ENCODE measurements around the gene ELMO1.
A peak's percentile ranks its signal among the peaks of the same experiment; 100 is the strongest.

Gene ELMO1

DNA sequence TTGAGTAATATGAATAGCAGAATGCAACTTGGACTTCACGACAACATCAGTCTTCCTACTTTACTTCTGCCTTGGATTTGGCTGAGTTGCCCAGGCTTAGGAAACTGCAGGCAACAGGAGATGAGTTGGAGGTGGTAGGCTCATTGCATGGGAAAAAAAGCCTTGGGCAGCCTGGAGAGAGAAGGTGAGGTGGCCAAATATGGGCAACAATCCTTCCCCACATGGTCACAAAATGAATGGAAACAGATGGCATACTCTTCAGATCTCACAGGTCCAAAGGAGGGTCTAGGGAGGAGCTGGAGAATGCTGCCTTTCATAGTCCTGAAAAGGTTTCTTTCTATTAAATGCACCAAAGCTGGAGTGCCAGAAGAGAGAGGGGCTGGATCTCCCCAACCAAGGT lies 595.7 kb downstream of the ELMO1 start:
- DNase-seq, result no peak

DNA sequence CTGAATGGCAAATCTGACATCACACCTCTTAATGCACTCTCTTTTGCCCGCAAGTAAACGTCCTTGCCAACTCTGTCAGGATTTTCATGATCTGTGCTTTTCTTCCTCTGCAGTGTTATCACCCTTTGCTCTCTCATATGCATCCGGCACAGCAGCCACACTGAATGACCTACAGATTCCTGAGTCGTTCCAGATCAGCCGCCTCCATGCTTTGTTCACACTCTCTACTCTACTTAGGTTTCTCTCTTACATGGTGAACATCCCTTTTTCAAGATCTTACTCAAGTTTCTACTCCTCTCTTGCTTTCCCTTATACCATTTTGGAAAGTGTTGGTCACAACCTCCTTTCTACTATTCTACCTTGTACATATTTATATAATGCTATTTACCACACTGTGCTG lies 596.6 kb downstream of the ELMO1 start:
- no peak for DNase-seq

DNA sequence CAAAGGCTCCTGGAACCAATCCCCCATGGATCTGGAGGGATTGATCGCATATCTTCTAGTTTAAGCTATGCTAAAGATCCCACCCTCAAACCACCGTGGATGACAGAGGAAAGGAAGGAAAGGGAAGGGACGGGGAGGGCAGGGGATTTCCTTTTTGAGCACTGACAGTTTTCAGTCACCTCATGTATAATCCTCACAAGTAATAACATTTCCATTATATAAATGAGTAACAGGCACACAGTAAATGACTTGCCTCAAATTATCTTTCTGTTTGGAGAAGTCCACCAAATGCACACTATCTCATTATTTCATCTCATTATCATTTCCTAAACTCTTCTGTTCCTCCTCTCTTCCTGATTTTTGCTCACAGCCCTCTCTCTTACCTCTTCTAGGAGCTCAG lies 597.3 kb downstream of the ELMO1 start:
- DNase-seq, result no peak

DNA sequence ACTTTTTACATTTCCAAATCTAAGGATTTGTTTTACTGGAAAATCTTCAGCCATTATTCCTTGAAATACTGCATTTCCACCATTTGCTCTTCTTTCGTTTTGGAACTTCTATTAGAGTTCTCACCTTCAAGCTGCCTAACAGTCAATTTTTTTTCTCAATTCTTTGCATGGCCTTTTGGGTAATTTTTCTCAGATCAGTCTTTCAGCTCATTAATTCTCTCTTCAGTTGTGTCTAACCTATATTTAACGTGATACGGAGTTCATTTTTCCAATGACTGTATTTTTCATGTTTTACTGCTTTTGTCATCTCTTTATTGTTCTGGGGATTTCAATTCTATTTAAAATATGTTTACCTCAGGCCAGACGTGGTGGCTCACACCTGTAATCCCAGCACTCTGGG lies 600.7 kb downstream of the ELMO1 start:
- no peak for DNase-seq

DNA sequence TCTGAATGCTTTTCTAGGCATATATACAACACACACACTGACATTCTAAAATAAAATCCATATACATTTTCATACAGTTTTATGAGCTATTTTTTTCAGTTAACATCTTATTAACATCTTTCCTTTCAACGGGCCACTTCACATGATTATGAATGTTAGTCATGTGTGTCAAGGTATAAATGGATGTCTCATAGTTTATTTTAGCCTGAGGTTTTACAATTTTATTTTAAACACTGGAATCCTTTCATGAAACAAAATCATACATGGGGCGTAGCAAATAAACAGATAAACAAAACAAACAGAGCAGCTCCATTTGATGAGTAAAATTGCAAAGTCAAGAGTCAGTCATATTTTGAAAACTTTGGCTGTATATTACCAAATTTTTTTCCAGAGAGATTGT lies 604.3 kb downstream of the ELMO1 start:
- DNase-seq, result peak in 1 of 2 experiments; percentile 21

DNA sequence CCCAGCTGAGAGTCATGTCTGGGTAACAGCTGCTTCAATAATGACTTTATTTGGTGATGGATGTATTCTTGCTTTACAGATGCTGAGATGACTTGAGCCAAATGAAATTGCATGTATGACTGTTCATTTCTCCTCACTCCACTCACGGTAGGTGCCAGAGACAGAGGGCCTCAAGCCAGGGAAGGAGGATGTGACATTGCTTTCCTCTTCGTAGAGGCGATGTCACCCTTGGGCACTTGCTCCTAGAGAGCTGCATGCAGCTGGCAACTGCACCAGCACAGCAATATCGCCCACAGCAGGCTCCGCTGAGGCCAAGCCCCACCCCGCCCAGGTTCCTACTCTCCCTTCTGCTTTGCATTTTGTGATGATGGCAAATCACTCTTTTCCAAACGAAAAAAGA lies 607.8 kb downstream of the ELMO1 start:
- DNase-seq, result peak in 1 of 2 experiments; percentile 31

DNA sequence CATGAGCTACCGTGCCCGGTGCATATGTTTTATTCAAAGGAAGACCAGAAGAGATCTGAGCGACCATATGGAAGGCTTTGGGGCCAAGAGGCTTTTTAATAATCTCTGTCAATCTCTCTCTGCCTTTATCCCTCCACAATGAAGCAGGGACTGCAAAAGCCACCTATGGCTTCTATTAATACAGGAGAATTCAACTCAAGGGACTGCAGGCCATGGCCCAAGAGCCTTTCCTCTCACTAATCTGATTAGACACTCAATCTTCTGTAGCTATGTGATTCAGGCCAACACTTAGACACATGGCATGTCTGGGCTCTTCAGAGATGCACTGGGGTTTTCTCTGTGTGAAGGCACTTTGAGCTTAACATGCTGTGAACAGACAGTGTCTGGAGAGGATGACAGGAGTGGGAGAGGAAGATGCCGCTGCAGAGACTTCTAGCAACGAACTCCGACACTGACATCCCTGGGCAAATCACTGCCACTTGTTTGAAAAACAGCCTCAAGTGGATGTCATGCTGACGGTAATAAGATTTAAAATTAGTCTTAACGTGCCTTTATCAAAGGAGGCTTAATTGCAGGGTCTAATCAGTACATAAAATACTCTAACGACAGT lies 609.9 kb downstream of the ELMO1 start:
- no peak for DNase-seq

DNA sequence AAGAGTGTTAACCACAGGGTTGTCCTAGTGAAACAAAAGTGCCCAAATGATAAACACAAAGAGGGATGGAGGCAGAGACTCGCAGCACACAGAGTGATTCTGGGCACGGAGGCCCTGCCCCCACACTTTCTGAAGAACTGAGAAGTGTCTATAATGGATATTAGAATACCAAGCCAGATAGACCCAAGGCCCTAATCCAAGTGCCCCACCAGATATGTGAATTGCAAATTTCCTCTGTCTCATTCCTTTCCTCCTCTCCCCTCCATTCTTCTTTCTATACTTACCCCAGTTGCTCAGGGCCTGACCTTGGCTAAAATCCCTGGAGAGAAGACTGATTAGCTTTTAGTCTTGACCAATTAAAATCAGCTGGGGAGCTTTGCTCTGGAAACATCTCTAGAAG lies 617.6 kb downstream of the ELMO1 start:
- DNase-seq, result no peak

DNA sequence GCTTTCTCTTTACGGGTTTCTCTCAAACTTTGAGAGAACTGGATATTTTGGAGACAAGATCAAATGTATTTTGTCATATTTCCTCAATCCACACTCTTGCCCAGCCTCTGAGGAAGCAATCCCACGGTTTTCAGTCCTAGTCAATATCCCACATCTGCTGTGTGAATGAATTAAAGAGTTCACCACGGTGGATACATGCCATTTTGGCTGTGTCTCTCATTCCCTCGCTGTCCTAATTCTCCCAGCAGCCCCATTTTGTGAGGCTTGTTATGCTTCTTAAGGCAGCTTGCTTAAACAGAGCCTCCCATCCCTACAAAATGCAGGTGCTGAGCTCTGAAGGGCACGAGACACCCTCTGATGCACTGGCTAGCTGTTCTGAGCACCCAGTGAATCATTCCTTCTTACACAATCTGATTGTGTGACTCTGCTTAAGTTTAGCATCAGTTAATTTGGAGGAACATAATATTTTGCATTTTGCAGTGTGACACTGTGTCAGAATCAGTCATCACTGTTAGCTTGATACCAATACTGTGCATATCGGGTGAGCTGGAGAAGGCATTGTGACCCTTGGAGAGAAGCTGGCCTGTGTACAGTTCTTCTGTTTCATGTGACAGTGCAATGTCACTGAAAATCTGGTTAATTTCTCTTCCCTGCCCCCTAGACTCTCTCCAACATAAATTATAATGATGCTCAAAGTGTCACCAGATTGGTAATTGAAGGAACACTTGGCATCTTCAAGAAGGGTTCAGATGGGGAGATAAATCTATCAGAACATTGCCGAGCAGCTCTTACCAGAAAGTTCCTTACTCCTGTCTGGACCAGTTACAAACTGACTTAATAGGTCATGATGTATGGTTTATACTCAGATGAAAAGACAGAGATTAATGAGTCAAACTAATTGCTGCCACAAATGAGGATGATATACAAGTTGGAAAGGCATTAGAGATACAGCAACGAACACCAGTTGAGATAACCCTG lies 620.6 kb downstream of the ELMO1 start:
- no peak for DNase-seq

DNA sequence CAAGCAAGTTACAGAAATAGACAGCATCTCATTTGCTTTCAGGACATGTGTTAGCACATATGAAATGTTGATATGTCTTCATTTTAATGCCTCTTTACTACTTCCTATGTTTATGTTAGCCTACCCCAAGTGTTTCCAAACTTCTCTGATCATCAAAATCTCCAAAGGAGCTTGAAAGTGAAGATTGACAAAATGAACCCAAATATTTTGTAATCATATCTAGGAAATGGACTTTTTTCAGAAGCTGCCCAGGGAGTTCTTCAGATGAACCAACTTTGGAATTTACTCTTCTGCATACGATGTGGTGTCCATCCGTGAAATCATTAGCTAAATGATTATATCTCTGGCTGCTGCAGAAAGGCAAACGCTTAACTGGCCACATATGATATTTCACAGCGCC lies 623.2 kb downstream of the ELMO1 start:
- peak; percentile 4 to 18 for DNase-seq

DNA sequence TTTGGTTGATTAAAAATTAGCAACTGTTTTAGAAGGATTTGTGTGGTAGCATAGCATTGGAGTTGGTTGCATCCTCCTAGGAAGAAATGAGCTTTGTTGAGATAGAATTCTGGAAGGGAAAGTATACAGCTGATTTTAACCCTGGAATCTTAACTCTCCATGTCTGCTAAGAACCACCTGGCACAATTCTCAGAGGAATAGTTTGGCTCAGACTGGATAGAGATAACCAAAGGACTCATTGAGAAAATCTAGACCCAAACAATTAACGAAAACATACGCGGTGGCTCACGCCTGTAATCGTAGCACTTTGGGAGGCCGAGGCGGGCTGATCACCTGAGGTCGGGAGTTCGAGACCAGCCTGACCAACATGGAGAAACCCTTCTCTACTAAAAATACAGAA lies 625.3 kb downstream of the ELMO1 start:
- DNase-seq, result no peak

DNA sequence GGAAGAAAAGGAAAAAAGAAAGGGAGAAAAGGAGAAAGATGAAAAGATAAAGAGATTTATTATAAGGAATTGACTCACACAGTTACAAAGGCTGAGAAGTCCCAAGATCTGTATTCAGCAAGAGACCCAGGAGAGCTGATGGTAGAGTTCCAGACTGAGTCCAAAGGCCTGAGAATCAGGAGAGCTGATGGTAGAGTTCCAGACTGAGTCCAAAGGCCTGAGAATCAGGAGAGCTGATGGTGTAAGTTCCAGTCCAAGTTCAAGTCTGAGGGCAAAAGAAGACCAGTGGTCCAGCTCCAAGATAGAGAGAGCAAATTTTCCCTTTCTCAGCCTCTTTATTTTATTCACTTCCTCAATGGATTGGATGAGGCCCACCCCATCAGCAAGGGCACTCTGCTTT lies 627.0 kb downstream of the ELMO1 start:
- no peak for DNase-seq

DNA sequence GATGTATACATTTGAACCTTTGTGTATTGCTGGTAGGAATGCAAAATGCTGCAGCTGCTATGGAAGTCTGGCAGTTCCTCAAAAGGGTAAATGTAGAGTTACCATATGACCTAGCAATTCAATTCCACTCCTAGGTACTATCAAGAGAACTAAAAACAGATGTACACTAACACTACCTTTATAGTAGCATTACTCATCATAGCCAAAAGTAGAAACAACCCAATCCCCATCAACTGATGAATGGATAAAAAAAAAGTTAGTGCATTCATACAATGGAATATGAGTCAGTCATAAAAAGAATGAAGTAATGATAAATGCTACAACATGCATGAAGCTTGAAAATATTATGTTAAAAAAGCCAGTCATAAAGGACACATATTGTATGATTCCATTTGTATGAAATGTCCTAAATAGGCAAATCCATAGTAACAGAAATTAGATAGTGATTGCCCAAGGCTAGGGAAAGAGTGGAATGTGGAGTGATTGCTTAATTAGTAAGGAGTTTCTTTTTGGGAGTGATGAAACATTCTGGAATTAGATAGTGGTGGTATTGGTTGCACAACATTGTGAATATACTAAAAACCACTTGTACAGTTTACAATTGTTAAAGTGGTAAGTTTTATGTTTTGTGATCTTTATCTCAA lies 628.0 kb downstream of the ELMO1 start:
- DNase-seq, result no peak

DNA sequence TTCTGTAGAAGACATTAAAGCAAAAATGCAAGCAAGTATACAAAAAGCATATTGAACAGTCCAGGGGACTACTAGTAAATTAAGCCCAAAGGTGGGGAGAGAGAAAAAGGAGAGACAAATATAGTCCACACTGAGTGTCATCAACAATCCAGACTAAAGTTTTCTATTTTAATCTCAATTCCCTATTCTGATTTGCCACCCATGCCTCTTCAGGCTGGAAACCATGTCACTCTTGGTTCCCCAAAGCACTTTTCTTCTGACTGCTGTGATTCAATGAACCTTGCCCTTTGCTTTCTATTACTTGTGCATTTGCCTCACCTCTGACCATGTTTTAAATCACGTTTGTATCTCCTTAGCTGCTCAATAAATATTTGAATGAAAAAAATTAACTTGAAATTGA lies 629.0 kb downstream of the ELMO1 start:
- no peak for DNase-seq

DNA sequence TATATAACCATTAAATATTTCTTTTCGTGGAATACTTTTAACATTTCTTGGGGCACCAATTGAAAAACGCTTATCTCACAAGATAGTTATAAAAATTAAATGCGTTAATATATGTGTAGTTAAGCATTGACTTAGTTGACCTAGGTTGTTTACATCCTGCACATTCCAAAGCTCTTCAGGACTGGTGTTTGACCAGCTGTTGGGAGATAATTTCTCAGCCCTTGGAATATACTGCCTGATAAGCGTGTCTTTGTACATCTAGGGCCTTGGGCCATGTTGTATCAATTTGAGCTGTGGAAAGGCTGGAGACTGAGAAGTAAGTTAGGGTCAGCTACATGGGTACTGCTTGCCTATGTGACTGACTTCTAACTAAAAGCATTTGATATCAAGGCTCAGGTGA lies 634.4 kb downstream of the ELMO1 start:
- DNase-seq, result no peak

DNA sequence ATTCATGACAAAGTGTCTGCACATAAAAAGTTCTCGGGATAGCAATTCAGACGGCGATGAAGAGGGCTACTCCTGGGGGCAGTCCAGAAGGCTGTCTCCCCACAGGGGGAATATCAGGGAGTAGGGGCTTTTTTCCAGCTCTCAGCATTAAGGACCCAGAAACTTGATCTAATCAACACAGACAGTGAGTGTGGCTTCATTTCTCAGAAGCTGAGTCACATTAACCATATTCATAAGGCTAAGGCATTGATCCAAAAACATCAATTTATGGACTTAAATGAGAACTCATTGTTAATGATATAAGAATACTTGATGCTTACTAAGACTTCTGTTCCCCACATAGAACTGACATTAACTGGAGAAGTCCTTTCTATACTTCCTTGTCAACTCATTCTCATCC lies 636.9 kb downstream of the ELMO1 start:
- no peak for DNase-seq

DNA sequence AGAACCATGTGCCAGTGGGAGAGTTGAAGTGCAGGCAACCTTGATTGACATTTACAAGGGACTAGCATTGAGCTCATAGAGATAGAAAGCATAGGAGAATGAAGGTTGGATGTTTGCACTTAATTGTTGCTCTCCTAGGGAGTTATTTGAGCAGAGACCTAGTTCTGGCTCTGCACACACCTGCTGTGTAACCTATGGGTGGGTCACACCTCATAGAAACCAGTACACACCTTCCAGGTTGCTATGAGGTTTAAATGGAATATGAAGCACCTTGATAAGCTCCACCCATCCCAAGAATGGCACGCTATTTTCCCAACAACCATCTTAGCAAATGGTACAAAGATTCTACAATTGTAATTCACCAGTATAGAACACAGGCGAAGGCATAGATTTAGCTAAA lies 638.2 kb downstream of the ELMO1 start:
- no peak for DNase-seq

DNA sequence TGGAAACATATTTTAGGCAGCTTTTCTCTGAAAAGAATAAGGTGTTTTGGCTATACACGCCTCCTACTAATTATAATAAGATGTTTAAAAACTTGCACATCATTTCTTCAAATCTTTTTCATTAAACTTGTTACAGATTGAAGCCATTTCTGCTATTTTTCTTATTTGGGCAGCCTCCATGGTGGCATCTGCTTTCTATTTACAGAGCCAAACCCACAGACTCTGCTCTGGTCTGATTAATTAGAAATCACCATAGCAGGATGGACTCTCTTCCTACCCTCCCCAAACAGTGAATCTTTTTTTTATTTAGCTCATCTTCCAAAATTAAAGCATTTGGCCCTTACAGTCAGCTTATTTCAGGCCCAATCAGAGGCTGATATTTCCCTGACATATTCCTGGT lies 638.6 kb downstream of the ELMO1 start:
- no peak for DNase-seq

DNA sequence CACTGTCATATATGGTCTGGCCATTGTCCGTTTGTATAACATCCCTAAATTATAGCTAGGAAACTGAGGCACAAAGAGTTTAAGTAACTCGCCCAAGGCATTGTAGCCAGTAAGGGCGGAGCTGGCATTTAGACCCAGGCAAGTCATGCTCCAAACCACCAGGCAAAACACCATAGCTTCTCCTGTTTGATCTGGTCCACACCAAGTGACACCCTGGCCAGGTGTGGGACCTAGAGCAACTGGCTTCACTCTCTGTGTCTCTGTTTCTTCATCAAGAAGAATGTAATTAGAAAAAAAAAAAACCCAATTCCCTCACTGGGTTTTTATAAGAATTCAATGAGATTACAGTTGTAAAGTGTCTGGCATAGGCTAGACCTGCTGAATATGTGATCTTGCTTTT lies 639.2 kb downstream of the ELMO1 start:
- DNase-seq, result no peak

DNA sequence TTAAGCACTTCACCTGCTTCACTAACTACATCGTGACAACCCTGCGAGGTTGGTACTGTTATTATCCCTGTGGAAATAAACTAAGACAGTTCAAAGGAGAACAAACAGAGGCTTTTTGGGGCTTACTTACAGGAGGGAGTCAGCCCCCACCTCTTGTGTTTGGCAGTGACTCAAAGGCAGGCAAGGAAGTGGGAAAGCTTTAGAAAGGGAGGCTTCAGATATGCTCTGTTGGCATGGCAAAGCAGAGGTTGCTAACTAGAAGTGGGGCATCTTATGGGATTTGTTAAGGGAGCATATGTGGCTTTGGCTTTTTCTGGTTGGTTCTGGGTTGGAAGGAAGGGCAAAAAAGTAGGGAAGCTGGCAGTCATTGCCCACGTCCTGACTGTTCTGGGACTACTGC lies 639.6 kb downstream of the ELMO1 start:
- no peak for DNase-seq

DNA sequence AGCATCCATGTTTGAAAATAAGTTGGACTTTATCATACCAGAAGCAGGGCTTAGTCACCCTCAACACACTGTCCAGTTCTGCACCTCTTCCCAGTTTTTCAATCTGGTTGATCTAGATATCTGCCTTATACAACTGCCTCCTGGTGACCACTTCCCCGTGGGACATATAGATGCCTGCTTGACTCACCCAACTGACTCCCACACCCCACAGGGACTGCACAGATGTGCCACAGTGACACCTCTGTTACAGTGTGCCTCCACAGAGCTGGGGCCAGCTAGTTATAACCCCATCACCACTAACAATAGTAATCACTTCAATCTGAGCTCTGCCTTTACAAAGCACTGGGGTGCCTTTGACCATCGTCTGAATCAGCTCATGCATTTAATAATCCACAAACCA lies 641.8 kb downstream of the ELMO1 start:
- DNase-seq, result no peak
